Globus pallidus (tissue), 1 donor: Measurements from ENCODE around the gene PPM1M.
A peak's percentile ranks its signal among the peaks of the same experiment; 100 is the strongest.

ENCODE experiments used
- DNase-seq: peaks from one replicate; pipeline ENCODE4 v3.0.0-alpha.2; 2015; ENCODE audit warnings: low spot score

Gene PPM1M, protein sequence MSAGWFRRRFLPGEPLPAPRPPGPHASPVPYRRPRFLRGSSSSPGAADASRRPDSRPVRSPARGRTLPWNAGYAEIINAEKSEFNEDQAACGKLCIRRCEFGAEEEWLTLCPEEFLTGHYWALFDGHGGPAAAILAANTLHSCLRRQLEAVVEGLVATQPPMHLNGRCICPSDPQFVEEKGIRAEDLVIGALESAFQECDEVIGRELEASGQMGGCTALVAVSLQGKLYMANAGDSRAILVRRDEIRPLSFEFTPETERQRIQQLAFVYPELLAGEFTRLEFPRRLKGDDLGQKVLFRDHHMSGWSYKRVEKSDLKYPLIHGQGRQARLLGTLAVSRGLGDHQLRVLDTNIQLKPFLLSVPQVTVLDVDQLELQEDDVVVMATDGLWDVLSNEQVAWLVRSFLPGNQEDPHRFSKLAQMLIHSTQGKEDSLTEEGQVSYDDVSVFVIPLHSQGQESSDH

DNA sequence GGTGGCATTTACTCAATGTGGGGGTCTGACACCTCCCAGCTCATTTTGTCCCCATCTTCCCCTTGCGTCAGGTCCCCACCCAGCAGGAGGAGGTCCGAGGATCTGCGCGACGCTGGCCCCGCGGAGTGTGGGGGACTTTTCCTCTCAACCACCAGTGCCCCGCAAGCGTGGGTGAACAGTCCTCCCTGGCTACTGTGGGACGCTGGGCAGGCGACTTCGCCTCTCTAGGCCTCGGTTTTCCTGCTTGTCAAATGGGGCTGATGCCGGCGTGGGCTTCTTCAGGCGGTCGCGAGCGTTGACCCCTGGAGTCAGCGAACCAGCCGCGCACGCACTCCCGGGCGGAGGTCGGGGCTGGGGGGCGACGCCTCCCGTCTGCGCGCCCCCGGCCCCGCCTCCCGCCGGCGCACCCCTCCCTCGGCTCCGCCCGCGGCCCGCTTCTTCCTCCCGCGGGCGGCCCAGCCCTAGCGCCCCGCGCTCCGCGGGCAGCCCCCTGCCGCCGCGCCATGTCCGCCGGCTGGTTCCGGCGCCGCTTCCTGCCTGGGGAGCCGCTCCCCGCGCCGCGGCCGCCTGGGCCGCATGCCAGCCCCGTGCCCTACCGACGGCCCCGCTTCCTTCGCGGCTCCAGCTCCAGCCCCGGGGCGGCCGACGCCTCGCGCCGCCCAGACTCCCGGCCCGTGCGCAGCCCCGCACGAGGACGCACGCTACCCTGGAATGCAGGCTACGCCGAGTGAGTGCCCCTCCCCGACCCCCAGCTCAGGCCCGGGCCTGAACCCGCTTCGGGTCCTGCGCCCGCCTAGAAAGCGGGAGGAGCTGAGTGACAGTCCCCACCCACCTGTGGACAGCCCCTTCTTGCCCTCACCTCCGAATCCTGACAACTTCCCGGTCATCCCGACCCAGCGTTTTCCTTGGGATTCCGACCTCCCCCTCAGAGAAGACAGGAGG, at the start of gene PPM1M:
Gene PPM1M, plus strand, starts transcription at position 438 of the 942 bp plus-strand sequence. Its CDS starts 66 bp downstream, at position 504.
- no peak for DNase-seq

DNA sequence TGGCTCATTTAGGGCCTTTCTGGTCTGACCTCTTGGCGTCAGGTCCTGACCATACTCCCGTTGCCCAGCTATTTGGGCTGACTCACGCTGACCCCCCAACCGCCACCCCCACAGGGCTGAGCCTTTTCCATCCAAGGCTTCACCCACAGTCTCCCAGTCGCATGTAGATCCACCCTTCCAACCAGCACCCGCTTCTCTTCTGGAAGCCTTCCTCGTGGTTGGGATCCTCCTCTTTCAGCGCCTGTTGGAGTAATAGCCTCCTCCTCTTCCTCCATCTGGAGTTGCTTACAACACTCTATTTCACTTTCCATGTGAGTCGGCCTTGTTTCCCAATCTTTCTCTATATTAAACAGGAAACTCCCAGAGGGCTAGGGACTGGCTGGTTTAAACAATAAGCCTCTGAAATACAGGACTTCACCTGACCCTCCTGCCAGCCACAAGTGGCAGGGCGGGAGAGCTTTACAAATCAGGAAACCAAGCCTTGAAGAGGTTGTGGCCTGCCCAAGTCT, 49.7 kb upstream of the PPM1M start:
- DNase-seq = no peak

DNA sequence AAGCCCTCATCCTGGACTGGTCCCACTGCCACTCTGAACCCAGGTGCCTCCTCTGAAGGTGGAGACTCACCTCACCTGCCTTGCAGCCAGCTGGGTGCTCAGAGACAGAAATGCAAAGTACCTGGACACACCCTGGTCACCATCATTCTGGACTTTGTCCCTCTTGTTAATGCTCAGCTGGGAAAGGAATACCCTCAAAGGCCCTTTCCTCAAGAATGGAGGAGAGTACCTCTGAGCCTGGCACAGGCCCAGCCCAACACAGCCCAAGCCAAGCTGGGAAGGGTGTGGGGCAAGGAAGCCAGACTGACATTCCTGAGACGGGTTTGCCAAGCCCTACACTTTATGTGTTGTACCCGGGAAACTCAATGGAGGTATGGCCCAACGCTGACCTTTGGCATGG, 48.6 kb upstream of the PPM1M start:
- no peak for DNase-seq

DNA sequence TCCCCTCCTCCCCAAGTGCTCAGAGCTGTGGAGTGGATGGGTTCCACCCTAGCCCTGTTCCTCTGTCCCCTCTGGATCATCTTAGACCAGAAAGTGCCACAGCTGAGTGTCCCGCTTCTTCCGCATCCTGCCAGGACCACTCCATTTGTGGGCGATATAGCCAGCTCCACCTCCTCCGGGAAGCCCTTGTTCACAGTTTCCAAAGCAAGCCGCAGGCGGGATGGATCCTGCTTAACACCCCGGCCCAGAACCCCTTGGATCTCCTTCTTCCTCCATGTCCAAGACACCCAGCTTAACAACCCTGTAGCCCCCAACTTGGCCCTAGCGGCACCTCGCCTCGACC, 48.1 kb upstream of the PPM1M start:
- DNase-seq = no peak

DNA sequence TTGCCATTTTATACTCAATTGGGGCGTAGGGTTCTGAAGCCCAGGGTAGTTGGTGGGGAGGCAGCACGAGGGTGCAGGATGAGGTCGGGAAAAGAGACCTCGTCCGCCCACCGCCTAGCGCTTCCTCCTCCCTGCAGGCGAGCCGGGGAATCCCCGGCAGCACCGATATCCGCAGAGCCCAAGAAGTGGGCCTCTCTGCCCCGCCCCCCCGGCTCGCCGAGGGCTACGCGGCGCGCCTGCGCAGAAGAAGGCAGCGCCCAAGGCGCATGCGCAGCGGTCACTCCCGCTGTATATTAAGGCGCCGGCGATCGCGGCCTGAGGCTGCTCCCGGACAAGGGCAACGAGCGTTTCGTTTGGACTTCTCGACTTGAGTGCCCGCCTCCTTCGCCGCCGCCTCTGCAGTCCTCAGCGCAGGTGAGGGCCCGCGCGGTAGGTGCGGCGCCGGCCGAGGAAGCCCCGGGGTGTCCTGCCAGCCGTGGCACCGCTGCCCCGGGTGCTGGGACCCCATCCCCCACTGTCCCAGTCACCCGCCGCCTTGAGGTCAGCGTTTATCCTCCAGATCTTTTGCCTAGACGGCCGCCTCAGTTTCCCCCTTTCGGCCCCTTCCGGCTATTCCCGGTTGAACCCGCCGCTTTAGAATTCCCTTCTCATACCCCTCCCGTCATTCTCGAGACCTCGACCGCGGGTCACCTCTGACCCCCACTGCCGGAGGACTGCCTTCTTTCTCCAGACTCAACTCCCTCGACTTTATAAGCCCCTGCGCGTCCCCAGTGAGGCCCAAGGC, 47.5 kb upstream of the PPM1M start, which contains the start of gene ALAS1:
Gene ALAS1, plus strand, starts transcription at position 319 of the 784 bp plus-strand sequence. CDS start 1,082 bp downstream, outside the sequence.
- DNase-seq = peak; percentile 87

DNA sequence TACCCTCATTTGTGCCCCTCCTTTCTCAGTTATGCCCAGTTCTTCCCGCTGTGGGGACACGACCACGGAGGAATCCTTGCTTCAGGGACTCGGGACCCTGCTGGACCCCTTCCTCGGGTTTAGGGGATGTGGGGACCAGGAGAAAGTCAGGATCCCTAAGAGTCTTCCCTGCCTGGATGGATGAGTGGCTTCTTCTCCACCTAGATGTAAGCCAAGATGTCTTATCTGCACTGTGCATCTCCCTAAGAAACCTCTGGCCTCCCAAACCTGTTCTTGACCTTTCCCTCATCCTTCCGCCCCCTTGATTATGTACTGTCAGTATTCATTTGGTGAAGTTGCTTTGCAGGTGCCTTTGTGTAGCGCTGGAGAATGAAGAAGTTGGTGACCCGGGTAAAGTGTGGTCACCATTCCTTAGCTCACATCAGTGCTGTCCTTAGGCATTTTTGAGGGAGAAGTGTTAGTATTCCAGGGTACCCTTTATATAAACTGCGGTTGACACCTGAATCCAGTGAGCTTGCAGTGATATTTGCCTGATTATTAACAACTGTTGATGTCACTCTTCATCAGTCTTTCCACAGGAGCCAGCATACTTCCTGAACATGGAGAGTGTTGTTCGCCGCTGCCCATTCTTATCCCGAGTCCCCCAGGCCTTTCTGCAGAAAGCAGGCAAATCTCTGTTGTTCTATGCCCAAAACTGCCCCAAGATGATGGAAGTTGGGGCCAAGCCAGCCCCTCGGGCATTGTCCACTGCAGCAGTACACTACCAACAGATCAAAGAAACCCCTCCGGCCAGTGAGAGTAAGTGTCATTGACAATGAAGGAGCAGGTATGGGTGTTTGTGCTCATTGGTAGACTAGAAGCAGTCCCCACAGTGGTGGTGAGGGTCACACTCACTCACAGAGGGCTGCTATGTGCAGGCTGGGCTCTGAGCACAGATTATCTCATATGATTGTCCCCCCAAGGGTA, 46.6 kb upstream of the PPM1M start:
- DNase-seq = no peak

DNA sequence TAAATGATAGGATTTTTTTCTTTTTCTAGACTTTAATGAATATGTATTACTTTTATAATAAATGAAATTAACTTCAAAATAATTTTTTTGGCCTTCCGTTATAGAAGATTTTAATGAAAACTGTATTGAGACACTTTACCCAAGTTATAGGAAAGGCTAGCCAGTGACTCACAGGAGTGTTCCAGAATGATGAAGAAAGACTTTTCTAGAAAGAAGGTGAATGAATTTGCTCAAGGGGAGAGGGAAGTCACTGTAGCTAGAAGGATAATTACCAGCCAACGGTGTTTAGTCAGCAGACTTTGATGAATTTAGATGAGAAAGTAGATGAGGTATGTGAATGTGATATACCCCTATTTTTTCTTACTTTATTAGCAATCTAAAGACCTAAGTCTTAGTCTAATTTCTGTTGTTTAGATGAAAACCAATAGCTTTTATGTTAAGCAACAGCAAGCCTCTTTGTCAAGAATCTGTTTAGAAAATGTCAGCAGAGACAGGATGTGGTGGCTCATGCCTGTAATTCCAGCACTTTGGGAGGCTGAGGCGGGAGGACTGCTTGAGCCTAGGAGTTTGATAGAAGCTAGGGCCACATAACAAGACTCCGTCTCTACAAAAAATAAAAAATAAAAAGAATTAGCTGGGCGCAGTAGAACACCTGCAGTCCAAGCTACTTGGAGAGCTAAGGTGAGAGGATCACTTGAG, 44.4 kb upstream of the PPM1M start:
- no peak for DNase-seq

DNA sequence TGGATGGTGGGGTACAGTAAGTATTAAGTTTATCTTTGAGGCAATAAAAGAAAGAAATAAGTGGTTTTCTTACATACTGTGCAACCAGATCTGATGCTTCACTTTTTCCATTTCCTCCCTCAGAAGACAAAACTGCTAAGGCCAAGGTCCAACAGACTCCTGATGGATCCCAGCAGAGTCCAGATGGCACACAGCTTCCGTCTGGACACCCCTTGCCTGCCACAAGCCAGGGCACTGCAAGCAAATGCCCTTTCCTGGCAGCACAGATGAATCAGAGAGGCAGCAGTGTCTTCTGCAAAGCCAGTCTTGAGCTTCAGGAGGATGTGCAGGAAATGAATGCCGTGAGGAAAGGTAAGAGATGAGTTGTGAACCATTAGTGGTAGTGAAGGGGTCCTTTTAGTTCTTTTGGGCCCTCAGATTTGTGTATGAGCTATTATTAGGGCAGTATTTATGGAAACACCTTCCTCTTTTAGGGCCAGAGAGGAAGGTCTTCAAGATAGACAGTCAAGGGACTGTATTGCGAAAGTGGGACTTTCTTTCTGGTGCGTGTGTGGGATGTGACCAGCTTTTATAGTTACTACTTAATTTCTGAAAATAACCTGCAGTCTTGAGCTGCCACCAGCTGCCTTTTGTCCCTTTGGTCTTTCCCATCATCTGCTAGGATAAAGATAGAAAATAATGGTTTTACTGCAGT, 43.0 kb upstream of the PPM1M start:
- no peak for DNase-seq

DNA sequence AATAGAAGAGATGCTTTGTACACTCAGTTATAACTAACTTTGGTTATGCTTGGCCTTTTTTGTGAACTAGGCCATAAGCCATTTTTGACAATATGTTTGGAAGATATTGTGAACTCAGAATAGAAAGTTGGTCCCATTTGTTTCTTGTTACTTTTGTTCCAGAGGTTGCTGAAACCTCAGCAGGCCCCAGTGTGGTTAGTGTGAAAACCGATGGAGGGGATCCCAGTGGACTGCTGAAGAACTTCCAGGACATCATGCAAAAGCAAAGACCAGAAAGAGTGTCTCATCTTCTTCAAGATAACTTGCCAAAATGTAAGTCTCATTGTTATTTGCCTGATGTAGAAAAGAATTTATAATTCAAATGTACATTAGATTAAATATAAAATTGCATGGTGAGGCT, 41.9 kb upstream of the PPM1M start:
- DNase-seq = no peak

DNA sequence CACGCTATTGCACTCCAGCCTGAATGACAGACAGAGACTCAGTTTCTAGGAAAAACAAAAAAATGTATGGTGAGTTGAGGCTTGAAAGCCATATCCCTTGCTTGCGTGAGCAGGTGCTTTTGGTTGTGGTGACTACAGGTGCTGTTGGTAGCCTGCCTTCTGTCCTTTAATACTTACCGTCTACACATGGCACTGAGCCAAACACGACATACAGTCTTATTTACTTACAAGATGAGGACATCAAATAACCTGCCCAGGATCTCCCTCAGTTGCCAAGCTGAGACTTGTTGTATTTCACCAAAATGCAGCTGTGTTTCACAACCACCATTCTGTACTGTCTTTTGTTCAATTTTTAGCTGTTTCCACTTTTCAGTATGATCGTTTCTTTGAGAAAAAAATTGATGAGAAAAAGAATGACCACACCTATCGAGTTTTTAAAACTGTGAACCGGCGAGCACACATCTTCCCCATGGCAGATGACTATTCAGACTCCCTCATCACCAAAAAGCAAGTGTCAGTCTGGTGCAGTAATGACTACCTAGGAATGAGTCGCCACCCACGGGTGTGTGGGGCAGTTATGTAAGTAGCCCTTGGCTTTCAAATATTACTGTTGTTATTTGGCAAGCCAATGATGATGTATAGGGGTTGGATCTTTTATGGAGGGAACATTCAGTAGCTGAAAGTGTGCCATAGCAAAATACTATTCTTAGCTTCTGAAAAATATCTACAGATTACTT, 41.1 kb upstream of the PPM1M start:
- DNase-seq = no peak

DNA sequence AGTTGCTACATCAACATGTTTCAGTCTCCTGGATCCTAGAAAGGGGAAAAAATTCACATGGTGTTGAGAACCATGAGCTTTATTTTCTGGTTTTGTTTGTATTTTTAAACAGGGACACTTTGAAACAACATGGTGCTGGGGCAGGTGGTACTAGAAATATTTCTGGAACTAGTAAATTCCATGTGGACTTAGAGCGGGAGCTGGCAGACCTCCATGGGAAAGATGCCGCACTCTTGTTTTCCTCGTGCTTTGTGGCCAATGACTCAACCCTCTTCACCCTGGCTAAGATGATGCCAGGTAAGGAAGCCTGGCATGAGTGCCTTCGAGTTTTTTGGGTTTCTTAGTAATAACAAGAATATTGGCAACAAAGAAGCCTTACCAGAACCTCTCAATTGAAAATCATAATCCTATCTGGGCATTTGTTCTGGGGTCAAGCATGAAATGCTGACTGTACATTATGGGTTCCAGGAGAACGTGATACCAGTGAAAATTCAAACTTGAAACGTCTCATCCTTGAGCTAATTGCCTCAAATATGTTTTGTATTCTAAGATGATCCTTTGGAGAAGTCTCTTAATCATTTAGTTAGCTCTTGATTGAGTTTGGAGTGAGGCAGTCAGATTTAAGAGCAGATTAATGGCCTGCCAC, 39.7 kb upstream of the PPM1M start:
- DNase-seq = no peak

DNA sequence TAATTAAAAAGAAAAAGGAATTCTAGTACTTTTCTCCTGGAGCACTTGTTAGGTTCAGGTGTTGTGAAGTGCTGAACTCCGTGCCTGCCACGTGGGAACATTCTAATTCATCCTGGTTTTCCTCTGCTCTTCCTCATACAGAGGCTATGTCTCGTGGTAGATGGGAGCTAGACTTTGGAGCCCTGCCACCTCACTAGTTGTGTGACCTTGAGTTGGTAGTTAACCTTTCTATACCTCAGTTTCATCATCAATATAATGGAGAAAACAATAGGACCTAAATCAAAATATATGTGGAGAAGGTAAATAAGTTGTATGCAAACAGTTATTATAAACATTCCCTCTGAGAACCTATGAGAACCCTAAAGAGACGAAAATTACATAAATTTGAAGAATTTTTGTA, 37.0 kb upstream of the PPM1M start:
- DNase-seq = no peak

DNA sequence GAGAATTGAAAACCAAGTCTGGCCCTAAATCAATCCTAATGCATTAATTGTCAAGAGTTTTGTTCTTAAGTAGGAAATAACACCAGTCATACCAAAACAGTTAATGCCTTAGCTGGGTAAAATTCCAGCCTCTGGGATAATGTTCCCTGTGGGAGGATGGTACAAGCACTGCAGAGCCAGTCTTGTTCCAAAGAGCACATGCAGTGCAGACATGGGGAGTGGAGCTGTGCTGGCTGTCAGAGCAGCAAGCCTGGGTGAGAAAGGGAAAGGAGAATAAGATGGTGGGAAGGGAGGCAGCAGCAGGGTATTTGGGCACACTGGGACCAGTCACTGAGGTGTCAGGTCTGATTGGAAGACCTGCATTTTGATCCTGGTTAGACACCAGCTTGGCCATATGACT, 35.5 kb upstream of the PPM1M start:
- DNase-seq = no peak

DNA sequence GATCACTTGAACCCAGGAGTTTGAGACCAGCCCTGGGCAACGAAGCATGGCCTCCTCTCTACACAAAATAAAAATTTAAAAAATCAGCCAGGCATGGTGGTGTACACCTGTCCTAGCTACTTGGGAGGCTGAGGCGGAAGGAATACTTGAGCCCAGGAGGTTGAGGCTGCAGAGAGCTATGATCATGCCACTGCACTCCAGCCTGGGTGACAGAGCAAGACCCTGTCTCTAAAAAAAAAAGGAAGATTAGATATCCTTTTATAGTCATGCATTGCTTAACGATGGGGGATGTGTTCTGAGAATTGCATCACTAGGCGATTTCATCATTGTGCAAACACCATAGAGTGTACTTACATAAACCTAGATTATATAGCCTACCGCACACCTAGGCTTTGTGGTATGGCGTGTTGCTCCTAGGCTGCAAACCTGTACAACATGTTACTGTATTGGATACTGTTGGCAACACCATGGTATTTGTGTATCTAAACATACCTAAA, 35.0 kb upstream of the PPM1M start:
- no peak for DNase-seq

DNA sequence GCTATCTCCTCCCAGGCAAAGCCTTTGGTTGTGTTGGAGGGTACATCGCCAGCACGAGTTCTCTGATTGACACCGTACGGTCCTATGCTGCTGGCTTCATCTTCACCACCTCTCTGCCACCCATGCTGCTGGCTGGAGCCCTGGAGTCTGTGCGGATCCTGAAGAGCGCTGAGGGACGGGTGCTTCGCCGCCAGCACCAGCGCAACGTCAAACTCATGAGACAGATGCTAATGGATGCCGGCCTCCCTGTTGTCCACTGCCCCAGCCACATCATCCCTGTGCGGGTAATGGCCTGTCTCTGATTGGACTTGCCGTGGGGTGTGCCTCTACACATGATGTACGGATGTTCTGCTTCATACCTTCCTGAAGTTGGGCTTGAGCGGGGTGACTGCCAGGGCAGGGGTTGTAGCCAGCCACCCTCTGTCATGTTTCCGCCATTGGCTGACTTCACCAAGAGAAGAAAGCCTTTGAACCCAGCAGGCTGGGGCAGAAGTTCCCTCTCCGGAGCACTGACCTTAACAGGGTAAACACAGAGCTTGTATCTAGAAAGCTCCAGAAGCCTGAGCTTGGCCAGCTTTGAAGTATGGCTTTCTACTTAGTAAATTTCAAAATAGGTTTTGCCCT, 34.2 kb upstream of the PPM1M start:
- DNase-seq = no peak

DNA sequence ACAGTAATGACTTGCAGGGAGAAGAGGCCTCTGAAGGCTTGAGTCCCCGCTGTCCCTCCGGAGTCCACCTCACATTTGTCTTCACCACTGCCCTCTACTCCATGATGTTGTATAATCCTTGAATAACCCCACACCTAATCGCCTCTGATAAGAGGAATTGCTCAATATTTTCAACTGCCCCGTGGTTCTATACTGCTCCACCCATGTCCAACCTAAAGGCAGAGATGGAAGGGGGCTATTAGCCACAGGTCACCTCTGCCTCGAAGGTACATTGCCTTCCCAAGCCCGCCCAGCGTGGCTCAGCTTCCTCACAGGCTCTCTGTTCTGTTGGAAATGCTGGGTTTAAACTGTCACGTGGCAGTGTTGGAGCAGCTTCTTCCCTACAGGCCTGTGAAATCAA, 32.6 kb upstream of the PPM1M start:
- DNase-seq = no peak

DNA sequence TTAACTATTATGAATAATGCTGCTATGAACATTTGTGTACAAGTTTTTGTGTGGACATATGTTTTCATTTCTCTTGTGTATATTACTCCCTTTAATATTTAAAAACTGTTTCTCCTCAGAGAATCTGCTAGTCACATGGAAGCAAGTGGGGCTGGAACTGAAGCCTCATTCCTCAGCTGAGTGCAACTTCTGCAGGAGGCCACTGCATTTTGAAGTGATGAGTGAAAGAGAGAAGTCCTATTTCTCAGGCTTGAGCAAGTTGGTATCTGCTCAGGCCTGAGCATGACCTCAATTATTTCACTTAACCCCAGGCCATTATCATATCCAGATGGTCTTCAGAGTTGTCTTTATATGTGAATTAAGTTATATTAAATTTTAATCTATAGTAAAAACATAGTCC, 31.7 kb upstream of the PPM1M start:
- DNase-seq = no peak

DNA sequence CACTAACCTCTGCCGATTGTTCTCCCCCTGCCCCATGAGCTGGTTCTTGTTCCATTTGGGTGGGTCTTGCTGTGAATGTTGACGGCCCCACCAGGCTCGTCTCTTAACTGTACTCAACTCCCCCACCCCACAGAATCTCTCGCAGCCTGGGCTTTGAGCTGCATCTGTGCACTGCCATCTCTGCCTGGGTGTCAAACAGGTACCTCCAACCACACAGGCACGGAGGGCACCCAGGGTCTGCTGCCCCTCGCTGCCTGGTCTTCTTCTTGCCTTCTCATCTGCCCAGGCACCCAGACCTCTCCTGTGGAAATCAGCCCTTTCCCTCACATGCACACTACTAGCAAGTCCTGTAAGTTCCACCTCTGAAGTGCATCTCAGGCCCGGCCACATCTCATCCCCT, 30.2 kb upstream of the PPM1M start:
- no peak for DNase-seq
